GM06990 (cell line): ENCODE results near the gene MTTP.
A peak's percentile ranks its signal among the peaks of the same experiment; 100 is the strongest.

Source experiments
- DNase-seq: peaks from one replicate; pipeline ENCODE4 v3.0.0-alpha.2; 2011; ENCODE audit not compliant: insufficient read length; ENCODE audit errors: extremely low read depth
- H3K27me3 ChIP-seq: replicated peaks from 2 replicates; pipeline ENCODE4 v1.6.0; 2011; ENCODE audit warnings: low read length; ENCODE audit not compliant: control insufficient read depth, insufficient read depth
- H3K36me3 ChIP-seq: 2 replicates; pipeline ENCODE4 v1.5.1; 2011; ENCODE audit warnings: low read length; ENCODE audit not compliant: control insufficient read depth, insufficient read depth
- H3K4me3 ChIP-seq: replicated peaks from 2 replicates; pipeline ENCODE4 v1.5.1; 2011; ENCODE audit warnings: low read depth, mild to moderate bottlenecking, control low read depth, low read length
- CTCF ChIP-seq: IDR thresholded peaks from 2 replicates; pipeline ENCODE4 v1.5.1; 2011; ENCODE audit warnings: low read length, control low read depth, mild to moderate bottlenecking, inconsistent platforms; ENCODE audit not compliant: insufficient read depth, poor library complexity, severe bottlenecking

MTTP gene

DNA sequence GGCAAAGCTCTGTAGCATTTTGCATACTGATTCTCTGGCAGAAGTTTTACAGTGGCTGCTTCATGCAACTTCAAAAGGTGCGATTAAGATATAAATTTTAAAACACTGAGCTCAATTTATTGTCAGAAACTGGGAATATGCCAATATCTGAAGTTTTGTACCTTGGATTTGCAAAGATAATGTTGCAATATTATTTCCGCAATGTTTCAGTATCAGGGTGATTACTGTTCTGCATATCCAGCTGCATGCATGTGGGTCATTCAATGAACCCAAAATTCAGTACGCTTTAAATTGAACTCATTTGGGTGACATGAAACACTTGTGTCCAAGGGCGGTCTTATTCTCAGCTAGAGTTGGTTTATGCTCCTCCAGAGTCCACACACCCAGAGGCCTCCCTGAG is 37.0 kb upstream of the MTTP start:
- DNase-seq, result no peak
- Histone ChIP-seq H3K27me3 (no peaks in the 10 kb centered on the region), H3K36me3 (no peaks in the 10 kb centered on the region), H3K4me3 (no peak overlapping the region)
- TF ChIP-seq CTCF, result no peak

DNA sequence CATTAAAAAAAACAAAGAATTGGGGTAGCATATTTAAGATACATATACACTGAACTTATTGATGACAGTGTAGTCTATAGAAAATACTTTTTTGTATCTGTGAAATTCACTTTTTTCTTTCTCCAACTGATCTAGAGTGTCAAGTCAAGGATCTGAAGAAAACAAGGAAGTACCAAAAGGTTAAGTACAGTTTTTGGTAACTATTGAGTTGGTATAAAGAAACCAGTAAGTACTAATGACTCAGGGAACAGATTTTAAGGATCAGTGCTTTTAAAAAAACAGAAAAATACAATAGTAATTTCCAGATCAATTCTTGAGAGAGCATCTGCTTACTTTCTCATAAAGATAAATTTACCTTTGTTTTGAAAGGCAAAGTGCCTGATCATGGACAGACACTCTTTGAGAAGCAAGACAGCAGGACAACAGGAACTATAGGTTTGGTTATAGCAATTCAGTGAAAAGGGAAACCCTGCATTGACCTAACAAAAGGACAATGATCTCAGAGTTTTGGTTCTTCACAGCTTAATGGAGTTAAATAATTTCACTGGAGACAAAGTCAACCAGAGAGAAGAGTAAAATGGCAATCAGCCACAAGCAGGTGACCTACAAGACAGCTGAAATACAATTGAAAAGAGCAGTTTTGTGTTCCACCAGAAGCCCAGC is 34.2 kb upstream of the MTTP start:
- H3K27me3 ChIP-seq, result no peaks in the 10 kb centered on the region
- no peak for TF ChIP-seq CTCF
- H3K4me3 ChIP-seq, result no peak overlapping the region
- no peaks in the 10 kb centered on the region for H3K36me3 ChIP-seq
- DNase-seq, result no peak

- DNase-seq, result no peak
- Histone ChIP-seq H3K27me3 (no peaks in the 10 kb centered on the region), H3K4me3 (no peak overlapping the region), H3K36me3 (no peaks in the 10 kb centered on the region)
- TF ChIP-seq CTCF, result no peak
Measured at GRCh38 chr4:99552872-99553271, 21.8 kb upstream of the MTTP start.

DNA sequence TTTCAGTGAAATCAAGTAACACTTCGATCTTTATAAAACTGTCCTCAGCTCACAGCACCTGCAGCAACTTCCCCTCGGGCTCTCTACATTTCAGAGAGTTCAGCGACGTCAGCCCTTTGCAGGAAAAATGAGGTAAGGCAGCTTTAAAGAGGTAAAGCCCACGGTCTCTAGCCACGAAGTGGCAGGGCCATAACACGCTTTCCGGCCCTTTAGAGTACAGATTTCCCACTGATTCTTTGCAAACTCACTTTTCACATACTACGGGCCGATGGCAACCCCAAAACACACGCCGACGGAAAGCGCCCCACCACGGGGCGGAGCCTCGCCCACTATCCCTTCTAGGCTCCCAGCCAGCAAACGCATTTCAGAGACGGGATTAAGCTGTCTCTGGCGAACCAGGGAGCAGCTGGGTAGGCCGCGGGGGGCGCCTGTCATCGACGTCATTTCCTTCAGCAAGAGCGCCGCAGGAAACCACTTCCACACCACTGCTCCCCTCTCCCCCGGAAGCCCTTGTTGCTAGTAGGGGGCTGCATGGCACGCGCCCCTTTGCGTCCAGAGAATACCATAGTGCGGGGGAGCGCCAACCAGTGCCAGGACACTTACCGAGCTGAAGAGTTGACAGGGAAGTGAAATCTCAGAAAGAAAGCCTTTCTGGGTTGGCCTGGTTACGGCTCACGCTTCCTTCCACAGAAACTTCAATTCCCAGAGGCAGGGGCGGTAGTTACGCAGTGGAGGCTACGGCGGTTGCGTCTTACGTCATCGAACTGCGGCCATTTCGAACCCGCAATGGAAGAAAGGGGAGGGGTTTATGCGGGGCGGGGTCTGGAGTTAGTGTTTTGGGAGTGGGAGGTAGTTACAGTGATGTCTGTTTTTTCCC is 11.1 kb upstream of the MTTP start, which contains the start of gene TRMT10A:
Gene TRMT10A (minus strand): TSS at position 730 of the 877 bp plus-strand sequence. CDS start 4,701 bp downstream, outside the sequence.
- peak; percentile 95 for DNase-seq
- H3K4me3 ChIP-seq, result peak within 1 kb of the TSS; percentile 84
- no peak for TF ChIP-seq CTCF
- no peaks in the 10 kb centered on the region for H3K27me3 ChIP-seq
- no peaks in the 10 kb centered on the region for H3K36me3 ChIP-seq

DNA sequence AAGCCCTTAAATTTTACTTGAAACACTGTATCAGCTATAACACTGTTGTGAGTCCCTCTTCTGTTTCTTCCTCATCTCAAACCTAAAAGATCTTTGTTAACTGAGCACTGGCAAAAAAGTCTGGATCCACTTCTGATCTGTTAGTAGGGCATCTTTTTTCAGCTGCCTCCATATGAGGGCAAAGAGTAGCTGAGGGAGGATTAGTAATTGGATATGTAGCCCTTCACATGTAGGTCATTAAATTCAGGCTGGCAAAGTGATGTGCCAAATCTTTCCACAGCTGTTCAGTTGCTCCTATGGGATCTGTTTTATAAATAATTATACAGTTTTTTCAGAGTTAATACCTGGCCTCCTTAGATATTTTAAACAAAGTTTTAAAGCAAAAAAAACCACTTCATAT is 9.7 kb upstream of the MTTP start:
- TF ChIP-seq CTCF, result no peak
- Histone ChIP-seq H3K4me3 (no peak overlapping the region), H3K27me3 (no peaks in the 10 kb centered on the region), H3K36me3 (no peaks in the 10 kb centered on the region)
- no peak for DNase-seq
